HFFc6 (cell line): ENCODE measurements around the gene TENM4. TPM values are rescaled to one million over a fixed set of nuclear protein-coding genes. Genes with fewer than 3 reads are reported as not detected.

Experiments used
- DNase-seq: peaks from one replicate; pipeline ENCODE4 v3.0.0-alpha.2; 2018
- H3K27ac Mint-ChIP-seq: 2 replicates; pipeline ENCODE4 v1.8.0; 2020; ENCODE audit warnings: mild to moderate bottlenecking, mixed read lengths
- H3K27me3 Mint-ChIP-seq: 2 replicates; pipeline ENCODE4 v1.8.0; 2021; ENCODE audit warnings: mild to moderate bottlenecking, moderate library complexity, mixed read lengths; ENCODE audit not compliant: insufficient read depth
- H3K36me3 Mint-ChIP-seq: 2 replicates; pipeline ENCODE4 v1.8.0; 2021; ENCODE audit warnings: low read depth, mixed read lengths
- H3K4me1 Mint-ChIP-seq: 2 replicates; pipeline ENCODE4 v1.8.0; 2020; ENCODE audit warnings: low read depth, mixed read lengths
- H3K4me3 Mint-ChIP-seq: 2 replicates; pipeline ENCODE4 v1.8.0; 2020; ENCODE audit warnings: mild to moderate bottlenecking, moderate library complexity, mixed read lengths
- H3K9me3 Mint-ChIP-seq: 2 replicates; pipeline ENCODE4 v1.8.0; 2020; ENCODE audit warnings: mild to moderate bottlenecking, mixed read lengths
- total RNA-seq, 6 experiments: library from RNA; stranded (reverse); fragmentation: NEBNext Ultra II Directional; extraction: Animal tissue kit (Norgen Biotek cat#: 25700); gene quantifications; 2 replicates in 1 of 6; 3 replicates in 5 of 6; pipeline ENCODE4 v1.2.3, GENCODE V29; 2021
- TF ChIP-seq, protein P1 (sequence below): fragments of 200-600 bp; sonication (generic); IDR thresholded peaks from 2 replicates; pipeline ENCODE4 v1.5.0; 2021; ENCODE audit warnings: antibody characterized with exemption, mild to moderate bottlenecking

The TENM4 gene
- total RNA-seq, 6 experiments from 2014 or later = 20.9 to 45.5 (median 26.5) TPM

DNA sequence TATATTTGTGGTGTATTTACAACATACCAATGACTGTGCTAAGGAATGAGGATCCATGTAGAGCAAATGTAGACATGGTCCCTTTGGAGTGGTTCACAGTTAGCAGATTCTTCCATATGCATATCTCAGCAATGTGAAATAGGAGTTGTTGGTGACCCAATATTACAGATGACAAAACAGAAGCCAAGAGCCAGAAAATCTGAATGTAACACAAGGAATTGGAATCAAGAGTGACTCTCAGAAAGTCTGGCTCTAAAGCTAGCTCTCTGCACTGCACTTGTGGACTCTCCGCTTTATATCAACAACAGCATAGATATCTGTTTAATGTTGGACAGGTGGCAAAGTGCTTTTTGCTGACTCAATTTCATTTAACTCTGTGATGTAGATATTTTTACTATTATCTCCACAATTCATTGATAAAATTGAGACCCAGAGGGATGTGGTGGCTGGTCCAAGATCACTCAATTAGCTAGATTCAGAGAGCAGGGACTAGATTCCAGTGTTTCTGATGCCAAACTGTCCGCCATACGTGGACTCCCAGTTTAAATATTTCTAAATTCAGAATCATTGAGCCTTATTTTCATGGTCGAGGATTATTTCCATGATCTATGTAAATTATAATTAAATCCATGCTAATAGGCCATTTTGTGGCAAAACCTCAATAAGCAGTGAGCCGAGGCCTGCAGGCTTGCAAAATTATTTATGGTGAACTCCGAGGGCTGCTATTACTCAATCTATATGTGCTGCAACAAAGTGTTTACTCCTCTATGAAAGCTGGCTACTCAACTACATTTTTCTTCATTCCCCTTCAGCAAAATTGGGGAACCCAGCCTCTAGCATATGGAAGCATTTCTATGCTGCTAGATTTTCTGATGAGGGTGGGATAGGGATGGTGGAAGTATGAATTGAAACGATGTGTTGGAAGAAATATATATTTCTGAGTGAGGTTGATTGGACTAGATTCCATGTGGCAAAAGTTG, 21.1 kb upstream of the TENM4 start:
- Mint-ChIP-seq H3K4me1 (peaks cover 15% of the 10 kb centered on the region), H3K27me3 (no peaks in the 10 kb centered on the region), H3K36me3 (no peaks in the 10 kb centered on the region), H3K9me3 (no peaks in the 10 kb centered on the region), H3K4me3 (no peak overlapping the region), H3K27ac (no peak overlapping the region)
- TF ChIP-seq, protein P1, sequence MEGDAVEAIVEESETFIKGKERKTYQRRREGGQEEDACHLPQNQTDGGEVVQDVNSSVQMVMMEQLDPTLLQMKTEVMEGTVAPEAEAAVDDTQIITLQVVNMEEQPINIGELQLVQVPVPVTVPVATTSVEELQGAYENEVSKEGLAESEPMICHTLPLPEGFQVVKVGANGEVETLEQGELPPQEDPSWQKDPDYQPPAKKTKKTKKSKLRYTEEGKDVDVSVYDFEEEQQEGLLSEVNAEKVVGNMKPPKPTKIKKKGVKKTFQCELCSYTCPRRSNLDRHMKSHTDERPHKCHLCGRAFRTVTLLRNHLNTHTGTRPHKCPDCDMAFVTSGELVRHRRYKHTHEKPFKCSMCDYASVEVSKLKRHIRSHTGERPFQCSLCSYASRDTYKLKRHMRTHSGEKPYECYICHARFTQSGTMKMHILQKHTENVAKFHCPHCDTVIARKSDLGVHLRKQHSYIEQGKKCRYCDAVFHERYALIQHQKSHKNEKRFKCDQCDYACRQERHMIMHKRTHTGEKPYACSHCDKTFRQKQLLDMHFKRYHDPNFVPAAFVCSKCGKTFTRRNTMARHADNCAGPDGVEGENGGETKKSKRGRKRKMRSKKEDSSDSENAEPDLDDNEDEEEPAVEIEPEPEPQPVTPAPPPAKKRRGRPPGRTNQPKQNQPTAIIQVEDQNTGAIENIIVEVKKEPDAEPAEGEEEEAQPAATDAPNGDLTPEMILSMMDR = no peak
- no peak for DNase-seq

DNA sequence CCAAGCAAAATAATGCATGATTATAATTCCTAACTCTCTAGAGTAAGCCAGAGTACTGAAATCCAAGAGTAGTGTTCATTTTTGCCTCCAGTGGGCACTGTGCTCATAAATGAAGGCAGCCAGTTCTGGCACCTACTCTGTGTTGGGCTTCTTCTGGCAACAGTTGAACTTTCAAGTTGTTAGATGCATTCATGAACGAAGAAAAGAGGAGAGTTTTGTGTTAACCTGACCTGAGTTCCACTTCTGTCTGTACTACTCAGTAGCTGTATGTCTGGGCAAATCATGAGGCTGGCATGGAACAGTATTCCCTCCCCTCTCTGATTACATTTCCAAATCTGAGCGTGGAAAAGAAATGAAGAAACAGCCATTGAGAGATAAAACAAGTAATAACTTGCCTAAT, 20.3 kb upstream of the TENM4 start:
- TF ChIP-seq, protein P1 = peak; percentile 86
- Mint-ChIP-seq H3K27ac (no peak overlapping the region), H3K4me1 (peaks cover 11% of the 10 kb centered on the region), H3K27me3 (peaks cover 4% of the 10 kb centered on the region; the same call in 1 of the 2 replicates), H3K4me3 (no peak overlapping the region), H3K36me3 (no peaks in the 10 kb centered on the region), H3K9me3 (no peaks in the 10 kb centered on the region)
- peak; percentile 58 for DNase-seq

DNA sequence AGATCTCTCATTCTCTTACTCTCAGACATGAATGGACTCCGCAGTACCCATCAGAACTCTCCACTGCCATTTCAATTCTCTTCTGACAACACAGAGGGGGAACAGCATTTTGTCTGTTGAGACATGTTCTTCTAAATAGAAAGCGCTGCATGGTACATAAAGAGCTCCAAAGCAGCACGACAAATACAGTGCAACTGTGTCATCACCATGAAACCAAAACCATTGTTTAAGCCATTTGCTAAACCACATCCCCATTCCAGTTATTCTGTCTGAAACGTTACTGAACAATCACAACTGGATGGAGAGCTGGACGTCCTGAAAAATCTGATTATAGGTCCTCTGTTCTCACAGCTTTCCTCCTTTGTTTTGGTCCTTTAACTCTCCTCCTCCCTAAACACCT, 17.9 kb upstream of the TENM4 start:
- H3K36me3 Mint-ChIP-seq = no peaks in the 10 kb centered on the region
- no peaks in the 10 kb centered on the region for H3K9me3 Mint-ChIP-seq
- DNase-seq = no peak
- peaks cover 14% of the 10 kb centered on the region for H3K4me1 Mint-ChIP-seq
- H3K27ac Mint-ChIP-seq = no peak overlapping the region
- TF ChIP-seq, protein P1 = no peak
- H3K27me3 Mint-ChIP-seq = peaks cover 17% of the 10 kb centered on the region
- no peak overlapping the region for H3K4me3 Mint-ChIP-seq

DNA sequence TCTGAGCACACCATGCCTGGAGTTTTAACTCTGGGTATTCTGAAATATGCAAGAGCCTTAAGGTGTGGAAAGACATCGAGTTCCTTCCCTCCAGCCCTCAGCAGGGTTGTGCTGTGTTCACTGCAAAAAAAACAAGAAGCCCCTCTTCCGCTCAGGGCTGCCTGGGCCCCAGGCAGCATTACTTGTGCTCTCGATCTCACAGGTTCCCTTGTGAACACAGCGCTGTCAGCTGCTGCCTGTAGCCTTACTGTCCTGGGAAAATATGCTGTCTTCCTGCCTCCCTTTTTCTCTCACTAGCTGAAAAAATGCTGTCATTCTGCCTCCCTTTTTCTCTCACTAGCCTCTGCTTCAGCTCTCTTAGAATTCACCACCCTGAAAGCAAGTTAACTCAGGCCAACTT, 15.7 kb upstream of the TENM4 start:
- DNase-seq = no peak
- no peaks in the 10 kb centered on the region for H3K9me3 Mint-ChIP-seq
- no peaks in the 10 kb centered on the region for H3K36me3 Mint-ChIP-seq
- TF ChIP-seq, protein P1 = no peak
- H3K4me1 Mint-ChIP-seq = peaks cover 14% of the 10 kb centered on the region
- no peak overlapping the region for H3K27ac Mint-ChIP-seq
- peaks cover 22% of the 10 kb centered on the region for H3K27me3 Mint-ChIP-seq
- H3K4me3 Mint-ChIP-seq = no peak overlapping the region

DNA sequence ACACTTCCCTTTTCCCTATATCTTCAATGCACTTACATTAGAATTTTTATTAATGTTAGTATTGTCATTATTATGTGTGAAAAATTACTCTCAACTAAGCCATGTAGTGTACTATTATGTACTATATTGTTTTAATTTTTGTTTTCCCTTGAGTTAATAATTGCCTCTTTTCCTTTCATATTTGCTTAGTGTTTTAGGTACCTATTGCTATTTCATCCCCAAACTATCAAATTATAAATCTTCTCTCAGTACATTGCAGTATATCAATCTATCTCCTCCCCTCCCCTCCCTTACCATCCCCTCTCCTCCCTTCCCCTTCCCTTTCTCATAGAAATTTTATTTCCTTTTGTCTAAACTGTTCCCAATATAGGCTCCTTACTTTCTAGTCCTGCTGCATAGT, 12.8 kb upstream of the TENM4 start:
- TF ChIP-seq, protein P1 = no peak
- no peaks in the 10 kb centered on the region for H3K9me3 Mint-ChIP-seq
- no peak for DNase-seq
- no peak overlapping the region for H3K4me3 Mint-ChIP-seq
- no peak overlapping the region for H3K27ac Mint-ChIP-seq
- H3K27me3 Mint-ChIP-seq = peaks cover 22% of the 10 kb centered on the region
- H3K36me3 Mint-ChIP-seq = no peaks in the 10 kb centered on the region
- peaks cover 5% of the 10 kb centered on the region; the same call in 1 of the 2 replicates for H3K4me1 Mint-ChIP-seq
